Activated CD8-positive, alpha-beta memory T cell treated with anti-CD3 and anti-CD28 coated beads for 36 hours (primary cell): ENCODE measurements around the gene ATP1B3. TPM values are rescaled to one million over a fixed set of nuclear protein-coding genes. Genes with fewer than 3 reads are reported as not detected.

Source experiments
- CTCF ChIA-PET: fragments of 350-600 bp; sonication (Branson Sonifier 250); formaldehyde crosslinking; loops from one replicate; lab custom pipeline; 2021; ENCODE audit warnings: antibody characterized with exemption; lab: Charles Lee
- POLR2A ChIA-PET: fragments of 350-600 bp; sonication (Branson Sonifier 250); formaldehyde crosslinking; loops from one replicate; lab custom pipeline; 2021; ENCODE audit warnings: antibody characterized with exemption; lab: Charles Lee
- total RNA-seq, 2 experiments: library from RNA; stranded (reverse); gene quantifications; one replicate each; pipeline ENCODE4 v1.2.3, GENCODE V29; 2021

ATP1B3 gene
- total RNA-seq, 2 experiments from 2014 or later = 226 to 235 TPM

DNA sequence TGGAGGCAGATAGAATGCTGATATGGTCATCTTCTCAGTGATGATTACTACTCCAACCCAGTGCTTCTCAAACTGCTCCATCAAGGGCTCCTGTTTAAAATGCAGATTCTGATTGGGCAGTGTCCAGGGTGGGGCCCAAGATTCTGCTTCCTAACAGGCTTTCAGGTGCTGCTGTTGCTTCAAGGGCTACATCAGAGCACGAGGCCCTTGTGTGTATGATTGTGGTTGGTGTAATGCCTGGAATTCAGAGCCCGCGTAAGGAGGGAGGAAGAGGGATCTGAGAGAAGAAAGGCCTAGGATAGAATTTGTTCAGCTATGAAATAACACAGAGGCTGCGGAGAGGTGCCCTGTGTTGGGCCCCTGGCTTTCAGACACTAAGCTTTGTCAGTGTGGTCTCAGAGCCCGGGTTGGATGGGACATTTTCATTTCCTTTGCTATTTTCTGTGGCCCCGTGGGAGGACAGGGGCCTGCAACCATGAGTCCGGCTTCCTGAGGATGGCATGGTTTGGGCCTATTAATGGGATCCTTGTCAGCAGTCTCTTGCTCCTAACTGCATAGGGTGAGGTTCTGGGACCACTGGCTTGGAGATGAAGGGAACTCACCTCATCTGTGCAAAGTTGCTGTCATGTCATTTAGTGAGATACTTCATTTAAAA, 53.0 kb downstream of the ATP1B3 start:
- ChIA-PET CTCF (no interaction called here), POLR2A (no interaction called here)

- POLR2A ChIA-PET = no interaction called here
- CTCF ChIA-PET = no interaction called here
These were observed 54.4 kb downstream of the ATP1B3 start for GRCh38 chr3:141930801-141931200.

DNA sequence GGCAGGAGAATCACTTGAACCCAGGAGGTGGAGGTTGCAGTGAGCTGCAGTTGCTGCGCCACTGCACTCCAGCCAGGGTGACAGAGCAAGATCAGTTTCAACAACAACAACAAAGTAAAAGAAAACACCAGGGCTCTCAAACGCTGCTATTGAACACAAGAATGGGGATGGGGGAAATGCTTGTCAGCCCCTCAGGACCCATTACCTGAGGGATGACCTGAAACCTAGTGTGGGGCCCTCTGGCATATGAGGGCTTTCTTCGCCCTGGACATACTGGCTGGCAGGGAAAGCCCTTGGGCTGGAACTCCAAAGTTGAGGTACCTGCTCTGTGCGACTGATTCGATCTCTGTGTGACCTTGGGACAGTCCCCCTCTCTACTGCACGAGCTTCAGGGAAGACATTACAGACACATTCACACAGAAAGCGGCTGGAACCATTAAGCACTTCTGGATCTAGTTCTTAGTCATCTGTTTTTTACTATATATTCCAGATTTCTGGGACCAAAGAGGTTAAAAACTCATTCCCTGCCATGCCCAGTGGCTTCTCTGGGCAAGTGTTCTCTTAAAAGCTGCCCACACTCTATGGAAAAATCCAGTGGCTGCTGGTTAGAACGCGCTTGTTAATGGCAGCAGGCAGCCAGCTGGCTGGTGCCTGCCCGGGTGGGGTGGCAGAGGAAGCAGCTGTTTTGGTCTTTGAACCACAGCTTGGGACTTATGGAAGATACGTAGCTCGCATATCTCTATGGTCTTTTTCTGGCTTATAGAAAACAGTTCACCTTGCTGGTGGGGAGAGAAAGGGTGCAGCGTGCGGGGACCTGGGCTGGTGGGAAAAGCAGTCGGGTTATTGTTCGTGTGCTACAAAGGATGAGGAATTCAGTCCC, 57.2 kb downstream of the ATP1B3 start:
- ChIA-PET POLR2A (no interaction called here), CTCF (no interaction called here)

- POLR2A ChIA-PET = no interaction called here
These were observed 57.9 kb downstream of the ATP1B3 start for GRCh38 chr3:141934354-141934753.

DNA sequence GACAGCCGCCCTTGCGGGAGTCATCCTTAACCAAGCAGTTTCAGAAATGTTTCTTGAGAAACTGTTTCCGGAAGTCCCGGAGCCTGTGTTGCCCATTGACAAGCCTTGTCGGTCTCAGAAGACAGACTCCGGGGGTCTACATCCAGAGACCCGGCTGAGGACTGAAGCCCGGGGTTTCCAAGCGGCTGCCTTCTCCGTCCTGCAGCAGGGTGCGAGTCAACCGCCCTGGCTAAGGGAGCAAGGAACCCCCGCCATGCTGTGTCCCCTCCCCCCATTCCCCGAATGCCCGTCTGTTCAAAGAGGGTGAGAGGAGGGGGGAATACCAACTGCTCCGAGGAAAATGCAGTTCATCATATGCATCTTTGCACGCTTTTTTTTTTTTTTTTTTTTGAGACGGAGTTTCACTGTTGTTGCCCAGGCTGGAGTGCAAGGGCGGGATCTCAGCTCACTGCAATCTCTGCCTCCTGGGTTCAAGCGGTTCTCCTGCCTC, 61.6 kb downstream of the ATP1B3 start:
- ChIA-PET CTCF (interaction anchor here (0.7 kb wide), 1 partner anchor 36 kb away, joined by 3 read pairs; no protein-coding TSS in a partner anchor), POLR2A (interaction anchor here (0.6 kb wide), 1 partner anchor 216 kb away, joined by 3 read pairs; no protein-coding TSS in a partner anchor)

More at GRCh38 chr3:141934354-141934753, 57.9 kb downstream of the ATP1B3 start:
- CTCF ChIA-PET = no interaction called here

- ChIA-PET POLR2A (no interaction called here), CTCF (no interaction called here)
These were observed 63.3 kb downstream of the ATP1B3 start for GRCh38 chr3:141939759-141940158.

DNA sequence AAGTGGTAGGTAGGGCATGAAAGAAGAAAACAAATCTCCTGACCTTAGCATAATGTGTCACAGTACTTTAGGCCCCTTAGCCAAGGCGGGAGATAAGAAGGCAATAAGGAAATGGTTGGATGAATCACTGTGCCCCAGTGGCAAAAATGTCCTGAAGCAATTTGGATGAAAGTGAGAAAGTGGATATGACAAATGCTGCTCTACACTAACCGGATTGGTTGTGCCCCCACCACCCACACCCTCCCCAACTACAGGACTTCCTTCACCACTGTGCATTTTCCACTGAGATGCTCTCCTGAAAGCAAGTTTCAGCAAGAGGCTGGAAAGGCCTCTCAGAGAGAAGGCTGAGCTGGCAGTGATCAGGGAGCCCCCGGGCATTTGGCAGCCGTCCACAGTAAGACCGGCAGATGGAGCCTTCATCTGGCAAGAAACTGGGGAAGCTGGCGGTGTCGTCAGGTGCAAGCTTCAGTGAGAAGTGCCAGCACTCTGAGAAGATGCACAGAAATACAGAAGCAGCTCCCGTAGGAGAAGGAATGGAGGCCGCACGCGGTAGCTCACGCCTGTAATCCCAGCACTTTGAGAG, 63.8 kb downstream of the ATP1B3 start:
- CTCF ChIA-PET = interaction anchor here (0.7 kb wide), 1 partner anchor 14 kb away, joined by 3 read pairs; no protein-coding TSS in a partner anchor
- POLR2A ChIA-PET = no interaction called here

DNA sequence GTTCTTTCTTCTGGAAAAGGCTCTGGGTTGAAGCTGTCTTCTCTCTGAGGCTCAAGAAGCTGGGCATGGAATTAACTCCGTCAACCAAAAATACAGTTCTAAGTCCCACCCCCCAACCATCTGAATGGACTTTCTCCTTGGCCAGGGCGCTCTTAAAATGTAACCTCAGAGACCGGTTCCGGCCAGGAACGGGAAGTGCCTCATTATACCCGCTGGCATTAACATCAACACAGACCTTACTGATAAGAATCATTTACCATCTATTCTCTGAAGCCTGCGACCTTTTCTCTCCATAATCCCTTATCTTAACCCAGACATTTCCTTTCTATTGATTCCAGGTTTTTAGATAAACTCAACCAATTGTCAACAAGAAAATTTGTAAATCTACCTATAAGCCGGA, 64.7 kb downstream of the ATP1B3 start:
- ChIA-PET POLR2A (no interaction called here), CTCF (interaction anchor here (0.6 kb wide), 1 partner anchor 130 kb away, joined by 3 read pairs; no protein-coding TSS in a partner anchor)

DNA sequence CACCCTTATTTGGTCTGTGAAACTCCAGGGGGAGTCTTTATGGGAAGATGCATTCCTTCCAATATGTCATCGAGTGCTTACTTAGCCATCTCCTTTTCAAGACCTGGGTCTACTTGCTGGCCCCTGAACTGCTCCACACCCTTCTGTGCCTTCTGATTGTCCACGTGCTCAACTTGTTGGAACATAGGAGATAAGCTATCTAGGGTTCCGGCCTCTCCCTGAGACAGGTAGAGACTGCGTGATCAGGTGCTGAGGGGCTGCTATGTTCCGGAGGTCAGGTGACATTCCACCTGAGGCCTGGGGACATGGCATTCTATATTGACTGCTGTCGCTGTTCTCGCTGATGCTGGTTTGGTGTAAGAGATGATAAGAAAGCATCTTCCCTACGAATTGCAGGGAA, 65.6 kb downstream of the ATP1B3 start:
- CTCF ChIA-PET = no interaction called here

DNA sequence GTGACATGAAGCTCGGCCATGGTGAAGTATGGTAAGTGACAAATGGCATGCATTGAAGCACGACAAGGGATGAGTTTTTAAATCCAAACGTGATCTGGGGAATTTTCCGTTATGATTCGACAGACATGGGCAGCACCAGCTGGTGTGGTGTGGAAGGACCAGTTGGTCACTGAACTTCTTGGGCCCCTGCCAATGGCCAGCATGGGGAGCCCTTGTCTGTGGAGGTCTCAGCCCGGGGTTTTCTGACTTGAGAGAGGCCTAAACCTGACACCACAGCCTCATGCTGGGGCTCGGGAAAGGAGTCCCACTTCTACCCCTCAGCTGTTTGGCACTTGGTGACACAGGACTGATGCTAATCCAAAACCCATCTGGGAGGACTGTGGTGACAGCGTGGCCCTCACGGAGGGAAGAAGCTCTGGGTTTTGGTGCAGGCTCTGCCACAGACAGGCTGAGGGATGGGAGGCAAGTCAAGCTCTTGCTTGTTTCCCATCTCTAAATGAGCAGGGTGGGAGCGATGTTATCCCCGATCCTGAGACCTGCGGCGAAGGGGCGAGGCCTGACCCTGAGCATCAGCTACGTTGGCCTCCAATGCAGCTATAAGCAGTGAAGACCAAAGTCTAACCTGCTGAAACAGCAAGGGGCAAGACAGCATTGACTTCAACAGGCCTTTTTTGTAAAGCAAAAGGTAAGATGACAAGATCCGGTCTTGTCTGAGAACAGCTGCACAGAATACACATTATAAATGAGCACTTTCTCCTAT, 69.5 kb downstream of the ATP1B3 start:
- ChIA-PET POLR2A (no interaction called here), CTCF (interaction anchor here (1.2 kb wide), 1 partner anchor 8 kb away, joined by 4 read pairs; no protein-coding TSS in a partner anchor)

More for the DNA sequence above, 65.6 kb downstream of the ATP1B3 start:
- POLR2A ChIA-PET = interaction anchor here (0.7 kb wide), 1 partner anchor 11 kb away, joined by 4 read pairs; no protein-coding TSS in a partner anchor

- POLR2A ChIA-PET = no interaction called here
- CTCF ChIA-PET = no interaction called here
These were observed 73.0 kb downstream of the ATP1B3 start for GRCh38 chr3:141949399-141949798.

- ChIA-PET CTCF (no interaction called here), POLR2A (no interaction called here)
These were observed 73.5 kb downstream of the ATP1B3 start for GRCh38 chr3:141949972-141950371.

- POLR2A ChIA-PET = no interaction called here
- CTCF ChIA-PET = no interaction called here
These were observed 74.4 kb downstream of the ATP1B3 start for GRCh38 chr3:141950572-141951493.

DNA sequence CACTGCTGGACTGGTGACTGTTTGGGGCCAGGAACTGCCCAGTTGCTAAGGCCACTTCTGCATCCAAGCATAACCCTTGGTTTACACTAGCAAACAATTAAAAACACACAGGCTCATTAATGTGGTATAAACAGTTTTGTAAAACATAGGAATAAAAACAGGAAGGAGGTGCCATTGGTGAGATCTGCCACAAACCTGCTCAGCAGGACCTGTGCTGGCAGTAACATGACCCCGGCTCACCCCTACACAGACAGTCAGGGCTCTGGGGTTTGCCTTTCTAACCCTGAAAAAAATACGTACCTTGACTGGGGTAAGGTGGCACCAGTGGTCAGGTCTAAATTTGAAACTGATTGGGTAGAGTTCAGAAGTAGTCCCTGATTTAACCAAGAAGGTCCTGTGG, 76.2 kb downstream of the ATP1B3 start:
- POLR2A ChIA-PET = no interaction called here
- CTCF ChIA-PET = no interaction called here

DNA sequence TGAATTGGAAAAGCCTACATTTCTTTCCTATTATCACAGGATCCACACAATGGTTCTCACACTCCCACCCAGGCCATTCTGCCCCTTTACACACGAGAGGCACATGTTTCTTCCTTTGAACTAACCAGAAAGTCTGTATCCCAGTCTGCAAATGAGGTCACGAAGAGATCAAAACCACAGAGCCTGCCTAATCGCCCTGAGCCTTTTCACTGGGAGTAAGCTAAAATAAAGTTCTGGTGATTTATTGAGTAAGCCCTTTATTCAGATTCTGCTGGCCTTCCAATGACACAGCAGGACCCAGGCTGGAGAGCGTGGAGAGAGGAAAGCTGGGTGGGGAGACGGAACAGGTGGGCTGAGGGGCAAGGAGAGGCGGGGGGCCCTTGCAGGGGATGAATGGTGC, 78.7 kb downstream of the ATP1B3 start:
- POLR2A ChIA-PET = no interaction called here
- CTCF ChIA-PET = no interaction called here

GRCh38 chr3:141959589-141960554, 83.4 kb downstream of the ATP1B3 start:
- POLR2A ChIA-PET = no interaction called here
- CTCF ChIA-PET = no interaction called here

- ChIA-PET CTCF (no interaction called here), POLR2A (no interaction called here)
These were observed 84.3 kb downstream of the ATP1B3 start for GRCh38 chr3:141960731-141961130.
